Measurements from ENCODE around the gene TRIM56.

- TF ChIP-seq EZH2 (IDR thresholded peaks at IDR 0.05; ENCODE audit: low read length, missing control alignments) (no peak), CTCF (conservative IDR thresholded peaks at IDR 0.05 in 1 of 2, IDR thresholded peaks at IDR 0.05 in 1 of 2; ENCODE audit: low read depth in 1 of 2, low read length in 2 of 2) (no peak)
Measured at GRCh38 chr7:101093906-101094305, 8.6 kb downstream of the TRIM56 start.
